OCI-LY3 (cell line): ENCODE results near the gene RPS3.

ENCODE experiments used
- CTCF ChIP-seq: fragments of 200-600, 300-600 bp; sonication (generic); IDR thresholded peaks from 2 replicates; pipeline ENCODE4 v1.5.1; 2014; ENCODE audit warnings: antibody characterized with exemption, low read length, low read depth
- EZH2phosphoT487 ChIP-seq: fragments of 200-600 bp; shearing (Covaris generic); IDR thresholded peaks from 2 replicates; pipeline ENCODE4 v1.6.1; 2018; ENCODE audit warnings: antibody characterized with exemption, mixed run types, low read depth

DNA sequence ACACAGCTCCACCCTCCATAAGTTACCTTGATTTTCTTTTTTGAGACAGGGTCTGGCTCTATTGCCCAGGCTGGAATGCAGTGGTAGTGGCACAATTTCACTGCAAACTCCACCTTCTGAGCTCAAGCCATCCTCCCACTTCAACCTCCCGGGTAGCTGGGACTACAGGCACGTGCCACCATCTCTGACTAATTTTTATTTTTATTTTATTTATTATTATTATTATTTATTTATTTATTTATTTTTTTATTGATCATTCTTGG is 9.6 kb downstream of the RPS3 start:
- no peak for TF ChIP-seq CTCF
- TF ChIP-seq EZH2phosphoT487: no peak
